Mesendoderm (in vitro differentiated cells): ENCODE data around the gene OSBPL8.
A peak's percentile ranks its signal among the peaks of the same experiment; 100 is the strongest.
"Not testable (repeated sequence)": the region's sequence is repeated elsewhere in the genome, so short reads cannot be mapped to it uniquely, and the experiment has no call there.

Experiments used
- DNase-seq: peaks from one replicate; pipeline ENCODE4 v3.0.0; 2013
- H2AK5ac ChIP-seq: 2 replicates; pipeline ENCODE4 v1.6.1; 2013; ENCODE audit warnings: low read length, inconsistent platforms
- H2BK120ac ChIP-seq: 2 replicates; pipeline ENCODE4 v1.6.1; 2013; ENCODE audit warnings: low read depth, mild to moderate bottlenecking, low read length, moderate library complexity, mixed read lengths
- H2BK15ac ChIP-seq: replicated peaks from 2 replicates; pipeline ENCODE4 v1.6.1; 2013; ENCODE audit warnings: low read depth, mild to moderate bottlenecking, moderate library complexity
- H2BK5ac ChIP-seq: 2 replicates; pipeline ENCODE4 v1.6.1; 2013; ENCODE audit warnings: low read length, inconsistent platforms
- H3K18ac ChIP-seq: 2 replicates; pipeline ENCODE4 v1.6.1; 2013; ENCODE audit warnings: mild to moderate bottlenecking, low read length, mixed read lengths
- H3K23ac ChIP-seq: one replicate; pipeline ENCODE4 v1.6.1; 2013; ENCODE audit warnings: low read length
- H3K27ac ChIP-seq: 2 replicates; pipeline ENCODE4 v1.5.1; 2013; ENCODE audit warnings: low read depth, mild to moderate bottlenecking, inconsistent platforms, low read length, moderate library complexity
- H3K27me3 ChIP-seq: 2 replicates; pipeline ENCODE4 v1.6.1; 2013; ENCODE audit warnings: low read length, control low read depth, mild to moderate bottlenecking, inconsistent platforms; ENCODE audit not compliant: insufficient read depth, poor library complexity
- H3K36me3 ChIP-seq: 2 replicates; pipeline ENCODE4 v1.6.1; 2013; ENCODE audit warnings: low read length, inconsistent platforms; ENCODE audit not compliant: control insufficient read depth, insufficient read depth
- H3K4ac ChIP-seq: one replicate; pipeline ENCODE4 v1.6.1; 2013; ENCODE audit warnings: low read depth, mild to moderate bottlenecking, low read length, moderate library complexity
- H3K4me1 ChIP-seq: 2 replicates; pipeline ENCODE4 v1.6.1; 2013; ENCODE audit warnings: low read depth, low read length, inconsistent platforms; ENCODE audit not compliant: control insufficient read depth
- H3K4me2 ChIP-seq: 2 replicates; pipeline ENCODE4 v1.6.1; 2013; ENCODE audit warnings: low read length
- H3K4me3 ChIP-seq: 2 replicates; pipeline ENCODE4 v1.5.1; 2013; ENCODE audit warnings: mild to moderate bottlenecking, low read length
- H3K56ac ChIP-seq: one replicate; pipeline ENCODE4 v1.6.1; 2013; ENCODE audit warnings: low read length
- H3K79me1 ChIP-seq: 2 replicates; pipeline ENCODE4 v1.6.1; 2013; ENCODE audit warnings: low read length, inconsistent platforms
- H3K79me2 ChIP-seq: 2 replicates; pipeline ENCODE4 v1.6.1; 2013; ENCODE audit warnings: mild to moderate bottlenecking, low read length; ENCODE audit not compliant: control insufficient read depth, insufficient read depth
- H3K9ac ChIP-seq: 2 replicates; pipeline ENCODE4 v1.6.1; 2013; ENCODE audit warnings: low read length, inconsistent platforms
- H4K5ac ChIP-seq: one replicate; pipeline ENCODE4 v1.6.1; 2013; ENCODE audit warnings: low read length
- H4K8ac ChIP-seq: one replicate; pipeline ENCODE4 v1.6.1; 2013; ENCODE audit warnings: low read depth, mild to moderate bottlenecking, control low read depth, low read length, moderate library complexity
- WGBS: extraction: QIAGEN DNeasy Blood & Tissue Kit; methylation state at CpG from one replicate; pipeline ENCODE4 v1.1.7; 2013; ENCODE audit warnings: low lambda C conversion rate, missing lambda C conversion rate; ENCODE audit not compliant: insufficient coverage; ENCODE audit errors: extremely low coverage; 5-methylcytosine and 5-hydroxymethylcytosine counted together

OSBPL8 gene

DNA sequence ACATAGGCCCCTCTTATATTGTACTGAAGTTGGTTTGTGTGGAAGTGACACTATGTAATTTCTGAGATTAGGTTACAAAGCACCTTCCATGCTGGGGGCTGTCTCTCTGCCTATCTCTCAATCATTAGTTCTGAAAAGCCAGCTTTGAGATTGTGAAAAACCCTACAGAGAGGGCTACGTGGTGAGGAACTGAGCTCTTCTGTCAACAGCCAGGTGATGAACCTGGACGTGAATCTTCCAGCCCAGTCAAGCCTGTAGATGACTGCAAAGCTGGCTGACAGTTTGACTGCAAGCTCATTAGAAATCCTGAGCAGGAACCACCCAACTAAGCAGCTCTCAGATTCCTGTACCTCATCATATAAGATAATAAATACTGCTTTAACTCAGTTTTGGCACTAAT, 175.0 kb downstream of the OSBPL8 start:
- H3K79me1 ChIP-seq, result no peaks in the 10 kb centered on the region
- H2BK120ac ChIP-seq, result no peak overlapping the region
- no peaks in the 10 kb centered on the region for H3K4me1 ChIP-seq
- H2BK5ac ChIP-seq, result no peak overlapping the region
- H3K23ac ChIP-seq, result no peak overlapping the region
- no peaks in the 10 kb centered on the region for H3K27me3 ChIP-seq
- H3K79me2 ChIP-seq, result no peaks in the 10 kb centered on the region
- no CpG with 5 or more reads among the region's 2 CpGs for WGBS
- peak; percentile 52 for DNase-seq
- no peak overlapping the region for H2AK5ac ChIP-seq
- H4K8ac ChIP-seq, result no peak overlapping the region
- H3K18ac ChIP-seq, result no peak overlapping the region
- H3K4me3 ChIP-seq, result no peak overlapping the region
- H3K4me2 ChIP-seq, result no peak overlapping the region
- no peaks in the 10 kb centered on the region for H3K36me3 ChIP-seq
- no peak overlapping the region for H4K5ac ChIP-seq
- no peak overlapping the region for H3K56ac ChIP-seq
- no peak overlapping the region for H3K27ac ChIP-seq
- H3K4ac ChIP-seq, result no peak overlapping the region
- H2BK15ac ChIP-seq, result no peak overlapping the region
- no peak overlapping the region for H3K9ac ChIP-seq

DNA sequence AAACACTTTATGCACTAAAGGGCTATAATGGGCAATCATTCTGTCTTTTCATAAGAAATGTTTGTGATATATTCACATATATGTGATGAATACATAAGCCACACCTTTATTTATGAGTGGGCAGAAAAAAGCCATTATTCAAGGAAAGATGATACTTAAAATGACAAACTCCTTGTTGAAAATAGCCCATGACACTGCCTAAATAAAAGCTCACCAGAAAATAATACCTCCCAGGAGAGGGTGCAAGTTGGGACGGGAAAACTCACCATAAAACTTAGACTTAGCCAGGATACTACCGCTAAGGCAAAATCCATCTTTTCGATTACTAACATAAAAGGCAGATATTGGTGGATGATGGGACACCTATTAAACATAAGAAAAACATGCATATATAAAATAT, 175.6 kb downstream of the OSBPL8 start:
- Histone ChIP-seq H3K4me3 (no peak overlapping the region), H4K8ac (no peak overlapping the region)

DNA sequence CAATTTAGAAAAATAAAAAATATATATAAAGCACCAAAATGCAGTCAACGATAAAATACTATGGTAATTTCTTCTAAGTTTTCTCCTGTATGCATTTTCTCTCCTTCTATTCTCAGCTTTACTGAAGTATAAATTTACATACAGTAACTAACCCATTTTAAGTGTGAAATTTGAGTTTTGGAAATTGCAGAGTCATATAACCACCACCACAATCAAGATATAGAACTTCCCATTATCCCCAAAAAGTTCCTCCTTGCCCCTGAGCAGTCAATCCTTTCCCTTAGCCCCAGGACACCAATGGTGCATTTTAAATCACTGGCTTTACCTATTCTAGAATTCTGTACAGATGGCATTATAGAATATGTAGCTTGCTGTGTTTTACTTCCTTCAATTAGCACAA, 180.3 kb downstream of the OSBPL8 start:
- Histone ChIP-seq H3K23ac (no peak overlapping the region), H2BK5ac (no peak overlapping the region), H3K18ac (no peak overlapping the region), H3K4me1 (no peaks in the 10 kb centered on the region), H4K8ac (no peak overlapping the region), H3K56ac (no peak overlapping the region), H3K27me3 (no peaks in the 10 kb centered on the region), H3K79me2 (no peaks in the 10 kb centered on the region), H3K27ac (no peak overlapping the region), H3K4me2 (no peak overlapping the region), H2AK5ac (no peak overlapping the region), H3K9ac (no peak overlapping the region), H3K4me3 (no peak overlapping the region), H2BK15ac (no peak overlapping the region), H3K79me1 (no peaks in the 10 kb centered on the region), H4K5ac (no peak overlapping the region), H3K4ac (no peak overlapping the region), H3K36me3 (no peaks in the 10 kb centered on the region), H2BK120ac (no peak overlapping the region)
- no peak for DNase-seq
- no CpG with 5 or more reads among the region's 1 CpG for WGBS

More for the DNA sequence above, 175.6 kb downstream of the OSBPL8 start:
- H2BK120ac ChIP-seq, result no peak overlapping the region
- H3K27me3 ChIP-seq, result no peaks in the 10 kb centered on the region
- H3K79me2 ChIP-seq, result no peaks in the 10 kb centered on the region
- H3K4me1 ChIP-seq, result no peaks in the 10 kb centered on the region
- no CpG with 5 or more reads among the region's 3 CpGs for WGBS
- H3K56ac ChIP-seq, result no peak overlapping the region
- H3K4ac ChIP-seq, result no peak overlapping the region
- no peak overlapping the region for H2AK5ac ChIP-seq
- H4K5ac ChIP-seq, result no peak overlapping the region
- H3K23ac ChIP-seq, result no peak overlapping the region
- DNase-seq, result no peak
- H3K27ac ChIP-seq, result no peak overlapping the region
- H3K4me2 ChIP-seq, result no peak overlapping the region
- H2BK5ac ChIP-seq, result no peak overlapping the region
- no peak overlapping the region for H3K9ac ChIP-seq
- no peaks in the 10 kb centered on the region for H3K79me1 ChIP-seq
- no peak overlapping the region for H3K18ac ChIP-seq
- H2BK15ac ChIP-seq, result no peak overlapping the region
- H3K36me3 ChIP-seq, result no peaks in the 10 kb centered on the region

GRCh38 chr12:76376876-76377275, 182.7 kb downstream of the OSBPL8 start:
- H2BK120ac ChIP-seq, H3K4me3 ChIP-seq, H4K8ac ChIP-seq, H3K4ac ChIP-seq, DNase-seq, H3K79me2 ChIP-seq, H3K9ac ChIP-seq, H3K79me1 ChIP-seq, H3K36me3 ChIP-seq, H3K27ac ChIP-seq, H2BK5ac ChIP-seq, H4K5ac ChIP-seq, H3K56ac ChIP-seq, H3K4me1 ChIP-seq, H3K18ac ChIP-seq, H3K4me2 ChIP-seq, H3K23ac ChIP-seq, H2BK15ac ChIP-seq, H3K27me3 ChIP-seq, H2AK5ac ChIP-seq: not testable (repeated sequence)
- no CpG with 5 or more reads among the region's 1 CpG for WGBS

GRCh38 chr12:76375939-76376338, 183.6 kb downstream of the OSBPL8 start:
- Histone ChIP-seq H4K5ac (no peak overlapping the region), H3K27ac (no peak overlapping the region), H4K8ac (no peak overlapping the region), H3K4me2 (no peak overlapping the region), H2BK120ac (no peak overlapping the region), H3K4ac (no peak overlapping the region), H3K4me1 (no peaks in the 10 kb centered on the region), H3K27me3 (no peaks in the 10 kb centered on the region), H3K56ac (no peak overlapping the region), H3K36me3 (no peaks in the 10 kb centered on the region), H3K18ac (no peak overlapping the region), H3K79me1 (no peaks in the 10 kb centered on the region), H3K23ac (no peak overlapping the region), H2AK5ac (no peak overlapping the region), H3K4me3 (no peak overlapping the region), H3K79me2 (no peaks in the 10 kb centered on the region), H2BK5ac (no peak overlapping the region), H3K9ac (no peak overlapping the region), H2BK15ac (no peak overlapping the region)
- no peak for DNase-seq

DNA sequence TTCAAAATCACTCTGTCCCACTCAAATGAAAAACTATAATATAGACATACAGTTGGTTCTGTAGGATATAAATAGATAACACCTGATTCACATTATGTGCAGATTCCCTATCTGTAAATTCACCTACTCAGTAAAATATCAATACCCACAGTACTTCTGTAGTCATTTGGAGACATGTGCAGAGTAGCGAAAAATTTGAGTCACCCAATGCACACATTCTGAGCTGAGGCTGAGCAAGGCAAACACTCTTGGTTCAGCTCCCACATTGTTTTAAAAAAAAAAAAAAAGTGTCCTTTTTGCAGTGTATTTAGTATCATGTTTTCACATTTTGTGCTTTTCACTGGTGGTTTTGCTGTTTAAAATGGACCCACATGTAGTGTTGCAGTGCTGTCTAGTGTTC, 184.1 kb downstream of the OSBPL8 start:
- Histone ChIP-seq H3K79me1 (no peaks in the 10 kb centered on the region), H3K18ac (no peak overlapping the region), H3K23ac (no peak overlapping the region), H4K5ac (no peak overlapping the region), H3K56ac (no peak overlapping the region), H3K27me3 (no peaks in the 10 kb centered on the region), H3K4me1 (no peaks in the 10 kb centered on the region), H4K8ac (no peak overlapping the region), H3K27ac (no peak overlapping the region), H3K79me2 (no peaks in the 10 kb centered on the region), H3K4ac (no peak overlapping the region), H3K4me3 (no peak overlapping the region), H2AK5ac (no peak overlapping the region), H2BK15ac (no peak overlapping the region), H2BK5ac (no peak overlapping the region), H3K4me2 (no peak overlapping the region), H2BK120ac (no peak overlapping the region), H3K9ac (no peak overlapping the region), H3K36me3 (no peaks in the 10 kb centered on the region)
- DNase-seq, result no peak
- WGBS, result no CpG with 5 or more reads among the region's 1 CpG
